ENCODE measurements around the gene PAGE1. TPM values are rescaled to one million over a fixed set of nuclear protein-coding genes. Genes with fewer than 3 reads are reported as not detected.

Gene PAGE1, protein sequence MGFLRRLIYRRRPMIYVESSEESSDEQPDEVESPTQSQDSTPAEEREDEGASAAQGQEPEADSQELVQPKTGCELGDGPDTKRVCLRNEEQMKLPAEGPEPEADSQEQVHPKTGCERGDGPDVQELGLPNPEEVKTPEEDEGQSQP
- total RNA-seq: not detected in 2 replicates

DNA sequence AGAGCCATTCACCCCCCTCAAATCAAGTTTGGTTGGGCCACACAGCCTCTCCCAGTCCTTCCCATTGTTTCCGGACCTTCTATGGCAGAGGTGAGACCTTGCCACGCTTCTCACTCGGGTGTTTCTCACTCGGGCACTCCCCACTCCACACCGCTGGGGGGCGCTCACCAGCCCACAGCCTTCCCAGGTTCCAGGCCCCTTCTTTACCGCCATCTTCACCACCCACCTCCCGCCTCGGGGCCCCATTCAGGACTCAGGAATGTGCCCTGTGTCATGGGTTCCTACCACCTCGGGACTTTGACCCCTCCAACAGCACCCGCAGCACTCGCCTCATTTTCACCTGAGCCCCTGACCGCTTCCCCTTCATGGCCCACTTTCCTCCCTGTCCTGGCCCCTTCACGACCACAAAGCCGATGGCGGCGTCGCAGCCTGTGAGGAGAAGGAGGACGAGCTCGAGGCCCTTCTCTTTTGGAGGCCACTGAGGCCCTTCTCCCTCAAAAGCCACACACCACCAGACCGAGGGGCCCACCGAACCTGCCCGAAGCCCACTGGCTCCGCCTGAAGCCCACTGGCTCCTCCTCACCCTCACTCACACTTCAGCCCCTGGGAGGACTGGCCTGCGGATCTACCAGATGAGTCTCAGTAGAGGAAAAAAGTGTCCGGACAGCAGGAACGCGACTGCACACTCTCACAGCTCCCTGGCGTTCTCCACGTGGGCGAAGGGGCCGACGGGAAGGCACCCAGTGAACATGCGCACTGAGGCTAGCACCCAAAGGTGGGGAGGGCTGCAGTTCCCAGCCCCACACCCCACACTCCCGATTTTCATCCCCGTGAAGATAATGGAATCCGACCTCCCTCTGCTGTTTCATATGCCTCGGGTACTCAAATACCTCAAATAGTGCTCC is at the start of gene PAGE1:
PAGE1 (minus strand) TSS at position 709 of the 905 bp plus-strand sequence. CDS start 1,214 bp downstream, outside the sequence.

Other genes starting within 250 kb of the PAGE1 start
- gene GAGE12C, start 163.8 kb downstream of the PAGE1 start, total RNA-seq: not detected in 2 replicates
- not detected in 2 replicates for gene GAGE12D, start 154.3 kb downstream of the PAGE1 start, total RNA-seq
- not detected in 2 replicates for gene GAGE12E, start 144.7 kb downstream of the PAGE1 start, total RNA-seq
- gene GAGE12F, start 135.1 kb downstream of the PAGE1 start, total RNA-seq: not detected in 2 replicates
- not detected in 2 replicates for gene GAGE12G, start 125.6 kb downstream of the PAGE1 start, total RNA-seq
- not detected in 2 replicates for gene GAGE12H, start 116.0 kb downstream of the PAGE1 start, total RNA-seq
- gene GAGE2A, start 106.5 kb downstream of the PAGE1 start, total RNA-seq: not detected in 2 replicates
- gene GAGE1, start 97.0 kb downstream of the PAGE1 start, total RNA-seq: not detected in 2 replicates
- gene PAGE4, start 133.3 kb upstream of the PAGE1 start, total RNA-seq: not detected in 2 replicates
- gene USP27X, start 183.5 kb upstream of the PAGE1 start, total RNA-seq: 2.7 and 3.4 TPM in 2 replicates
- gene CLCN5, start 226.6 kb upstream of the PAGE1 start, total RNA-seq: 7.1 and 8.4 TPM in 2 replicates